ENCODE measurements around the gene HOXD3.

GRCh38 chr2:176111846-176112374 lies 45.2 kb upstream of the HOXD3 start:
- TF ChIP-seq CTCF (IDR thresholded peaks at IDR 0.05) (no peak), POLR2A (IDR thresholded peaks at IDR 0.05) (no peak)

Data from Peyer's patch (tissue), 4 donors.